Panc1 (cell line): ENCODE results near the gene EHBP1. TPM values are rescaled to one million over a fixed set of nuclear protein-coding genes. Genes with fewer than 3 reads are reported as not detected.
"Not testable (repeated sequence)": the region's sequence is repeated elsewhere in the genome, so short reads cannot be mapped to it uniquely, and the experiment has no call there.

Source experiments
- ATAC-seq: fragments of 200-7000 bp; cut with Tn5 transposase; 2 replicates; pipeline ENCODE4 v1.9.1; 2020; ENCODE audit warnings: mild to moderate bottlenecking, moderate library complexity
- BruUV-seq: library from RNA; stranded (reverse); fragments of 400-500 nt; replicated peaks from 2 replicates; lab custom pipeline; 2021; lab: Mats Ljungman, UMichigan
- CTCF ChIA-PET: fragments of 300-600 bp; sonication (Branson Sonifier 250); formaldehyde crosslinking; loops from one replicate; lab custom pipeline; 2022; ENCODE audit warnings: antibody characterized with exemption; lab: Charles Lee
- POLR2A ChIA-PET: fragments of 300-600 bp; sonication (Branson Sonifier 250); formaldehyde crosslinking; loops from one replicate; lab custom pipeline; 2022; ENCODE audit warnings: antibody characterized with exemption; lab: Charles Lee
- DNase-seq: peaks from one replicate; pipeline ENCODE4 v3.0.0-alpha.2; 2010; ENCODE audit warnings: low read depth, low spot score
- H3K27ac ChIP-seq: 2 replicates; pipeline ENCODE4 v1.5.1; 2011; ENCODE audit warnings: mild to moderate bottlenecking, low read length, inconsistent platforms
- H3K27me3 ChIP-seq: fragments of 200-500 bp; sonication (Bioruptor generic); 2 replicates; pipeline ENCODE4 v1.6.0; 2014; ENCODE audit warnings: low read length, inconsistent platforms; ENCODE audit not compliant: control insufficient read depth, insufficient read depth
- H3K36me3 ChIP-seq: fragments of 200-500 bp; sonication (Bioruptor generic); 2 replicates; pipeline ENCODE4 v1.5.1; 2014; ENCODE audit warnings: inconsistent platforms, mild to moderate bottlenecking, low read length, moderate library complexity; ENCODE audit not compliant: control insufficient read depth, insufficient read depth
- H3K4me1 ChIP-seq: 2 replicates; pipeline ENCODE4 v1.5.1; 2011; ENCODE audit warnings: inconsistent platforms, mild to moderate bottlenecking, low read length, moderate library complexity; ENCODE audit not compliant: control insufficient read depth, insufficient read depth
- H3K4me3 ChIP-seq, 2 experiments: 2 replicates each; pipeline ENCODE4 v1.5.1; 2011 to 2012; ENCODE audit warnings: low read depth in 2 of 2, low read length in 2 of 2, mild to moderate bottlenecking in 2 of 2, inconsistent platforms in 1 of 2, moderate library complexity in 1 of 2
- H3K9me3 ChIP-seq: fragments of 200-500 bp; sonication (Bioruptor generic); 2 replicates; pipeline ENCODE4 v1.5.1; 2014; ENCODE audit warnings: low read depth, mild to moderate bottlenecking, inconsistent platforms, low read length, moderate library complexity; ENCODE audit not compliant: control insufficient read depth, insufficient read depth
- POLR2AphosphoS5 ChIP-seq: IDR thresholded peaks from 2 replicates; pipeline ENCODE4 v1.6.1; 2012; ENCODE audit warnings: mild to moderate bottlenecking, low read depth, low read length, moderate library complexity
- SIN3A ChIP-seq: IDR thresholded peaks from 2 replicates; pipeline ENCODE4 v1.6.1; 2012; ENCODE audit warnings: low read depth, mild to moderate bottlenecking, low read length, moderate library complexity, borderline replicate concordance; ENCODE audit not compliant: insufficient read depth
- TCF7L2 ChIP-seq: IDR thresholded peaks from 2 replicates; pipeline ENCODE4 v1.6.1; 2011; ENCODE audit warnings: mild to moderate bottlenecking, low read depth, low read length, inconsistent platforms
- in situ Hi-C: cut with HindIII; loops from 2 replicates; pipeline ENCODE4 v1.10.0; 2016; ENCODE audit warnings: low sequenced_read_pairs, low pct_unique_long_range_greater_than_20kb
- intact Hi-C: fragments of 100-400 bp; cut with micrococcal nuclease; formaldehyde crosslinking; loops from one replicate; pipeline ENCODE4 v1.10.0; 2022; ENCODE audit not compliant: unreplicated experiment
- total RNA-seq: library from RNA; stranded (reverse); gene quantifications from one replicate; pipeline ENCODE4 v1.2.1, GENCODE V29; 2021; ENCODE audit not compliant: unreplicated experiment
- TF ChIP-seq, protein P1 (sequence below): fragments of 450-650 bp; IDR thresholded peaks from 2 replicates; pipeline ENCODE4 v1.5.1; 2017; ENCODE audit warnings: mild to moderate bottlenecking
- TF ChIP-seq, protein P2 (sequence below), 2 experiments: IDR thresholded peaks; 2 replicates each; pipeline ENCODE4 v1.6.1; 2011 to 2012; ENCODE audit warnings: low read depth in 2 of 2, control low read depth in 1 of 2, low read length in 1 of 2, mild to moderate bottlenecking in 1 of 2, moderate library complexity in 1 of 2; ENCODE audit not compliant: insufficient read depth in 1 of 2

Gene EHBP1
- total RNA-seq, 1 experiment from 2014 or later: 46.1 TPM

DNA sequence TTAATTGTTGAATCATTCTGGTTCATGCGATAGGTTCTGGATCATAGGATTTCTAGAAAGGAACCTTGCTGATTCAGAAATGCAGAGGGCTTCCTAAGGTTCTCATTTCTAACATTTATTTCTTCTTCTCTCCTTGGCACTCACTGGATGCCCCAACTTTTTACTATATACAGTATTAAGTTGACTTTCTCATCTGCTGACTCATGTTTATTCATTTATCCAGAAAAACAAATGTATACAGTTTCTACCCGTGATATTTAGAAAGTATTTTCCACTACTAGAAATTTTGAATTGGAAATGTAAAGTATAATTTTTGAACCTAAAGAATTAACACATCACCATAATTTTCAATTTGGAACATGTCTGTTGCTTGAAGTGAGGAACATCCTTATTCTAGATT is 312.9 kb downstream of the EHBP1 start:
- no peak overlapping the region for H3K4me3 ChIP-seq
- H3K36me3 ChIP-seq: no peaks in the 10 kb centered on the region
- TF ChIP-seq POLR2AphosphoS5 (no peak), SIN3A (no peak), TCF7L2 (no peak)
- TF ChIP-seq, protein P1, sequence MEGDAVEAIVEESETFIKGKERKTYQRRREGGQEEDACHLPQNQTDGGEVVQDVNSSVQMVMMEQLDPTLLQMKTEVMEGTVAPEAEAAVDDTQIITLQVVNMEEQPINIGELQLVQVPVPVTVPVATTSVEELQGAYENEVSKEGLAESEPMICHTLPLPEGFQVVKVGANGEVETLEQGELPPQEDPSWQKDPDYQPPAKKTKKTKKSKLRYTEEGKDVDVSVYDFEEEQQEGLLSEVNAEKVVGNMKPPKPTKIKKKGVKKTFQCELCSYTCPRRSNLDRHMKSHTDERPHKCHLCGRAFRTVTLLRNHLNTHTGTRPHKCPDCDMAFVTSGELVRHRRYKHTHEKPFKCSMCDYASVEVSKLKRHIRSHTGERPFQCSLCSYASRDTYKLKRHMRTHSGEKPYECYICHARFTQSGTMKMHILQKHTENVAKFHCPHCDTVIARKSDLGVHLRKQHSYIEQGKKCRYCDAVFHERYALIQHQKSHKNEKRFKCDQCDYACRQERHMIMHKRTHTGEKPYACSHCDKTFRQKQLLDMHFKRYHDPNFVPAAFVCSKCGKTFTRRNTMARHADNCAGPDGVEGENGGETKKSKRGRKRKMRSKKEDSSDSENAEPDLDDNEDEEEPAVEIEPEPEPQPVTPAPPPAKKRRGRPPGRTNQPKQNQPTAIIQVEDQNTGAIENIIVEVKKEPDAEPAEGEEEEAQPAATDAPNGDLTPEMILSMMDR: no peak
- TF ChIP-seq, protein P2, sequence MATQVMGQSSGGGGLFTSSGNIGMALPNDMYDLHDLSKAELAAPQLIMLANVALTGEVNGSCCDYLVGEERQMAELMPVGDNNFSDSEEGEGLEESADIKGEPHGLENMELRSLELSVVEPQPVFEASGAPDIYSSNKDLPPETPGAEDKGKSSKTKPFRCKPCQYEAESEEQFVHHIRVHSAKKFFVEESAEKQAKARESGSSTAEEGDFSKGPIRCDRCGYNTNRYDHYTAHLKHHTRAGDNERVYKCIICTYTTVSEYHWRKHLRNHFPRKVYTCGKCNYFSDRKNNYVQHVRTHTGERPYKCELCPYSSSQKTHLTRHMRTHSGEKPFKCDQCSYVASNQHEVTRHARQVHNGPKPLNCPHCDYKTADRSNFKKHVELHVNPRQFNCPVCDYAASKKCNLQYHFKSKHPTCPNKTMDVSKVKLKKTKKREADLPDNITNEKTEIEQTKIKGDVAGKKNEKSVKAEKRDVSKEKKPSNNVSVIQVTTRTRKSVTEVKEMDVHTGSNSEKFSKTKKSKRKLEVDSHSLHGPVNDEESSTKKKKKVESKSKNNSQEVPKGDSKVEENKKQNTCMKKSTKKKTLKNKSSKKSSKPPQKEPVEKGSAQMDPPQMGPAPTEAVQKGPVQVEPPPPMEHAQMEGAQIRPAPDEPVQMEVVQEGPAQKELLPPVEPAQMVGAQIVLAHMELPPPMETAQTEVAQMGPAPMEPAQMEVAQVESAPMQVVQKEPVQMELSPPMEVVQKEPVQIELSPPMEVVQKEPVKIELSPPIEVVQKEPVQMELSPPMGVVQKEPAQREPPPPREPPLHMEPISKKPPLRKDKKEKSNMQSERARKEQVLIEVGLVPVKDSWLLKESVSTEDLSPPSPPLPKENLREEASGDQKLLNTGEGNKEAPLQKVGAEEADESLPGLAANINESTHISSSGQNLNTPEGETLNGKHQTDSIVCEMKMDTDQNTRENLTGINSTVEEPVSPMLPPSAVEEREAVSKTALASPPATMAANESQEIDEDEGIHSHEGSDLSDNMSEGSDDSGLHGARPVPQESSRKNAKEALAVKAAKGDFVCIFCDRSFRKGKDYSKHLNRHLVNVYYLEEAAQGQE (IDR thresholded peaks at IDR 0.05; ENCODE audit: insufficient read depth in 1 of 2, low read depth in 2 of 2, low read length in 1 of 2): no peak
- in situ Hi-C loops: no loop called here
- no TSS peak for BruUV-seq
- no peak overlapping the region for H3K27ac ChIP-seq
- CTCF ChIA-PET: no interaction called here
- POLR2A ChIA-PET: no interaction called here
- no peaks in the 10 kb centered on the region for H3K27me3 ChIP-seq
- no peak for ATAC-seq
- intact Hi-C loops: no loop called here
- no peak for DNase-seq
- H3K4me1 ChIP-seq: no peaks in the 10 kb centered on the region
- no peaks in the 10 kb centered on the region for H3K9me3 ChIP-seq

DNA sequence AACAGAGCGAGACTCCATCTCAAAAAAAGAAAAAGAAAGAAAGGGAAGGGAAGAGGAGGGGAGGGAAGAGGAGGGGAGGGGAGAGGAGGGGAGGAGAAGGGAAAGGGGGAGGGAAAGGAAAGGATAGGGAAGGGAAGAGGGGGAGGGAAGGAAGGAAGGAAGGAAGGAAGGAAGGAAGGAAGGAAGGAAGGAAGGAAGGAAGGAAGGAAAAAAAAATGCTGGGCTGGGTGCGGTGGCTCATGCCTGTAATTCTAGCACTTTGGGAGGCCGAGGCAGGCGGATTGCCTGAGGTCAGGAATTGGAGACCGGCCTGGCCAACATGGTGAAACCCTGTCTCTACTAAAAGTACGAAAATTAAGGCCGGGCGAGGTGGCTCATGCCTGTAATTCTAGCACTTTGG is 314.2 kb downstream of the EHBP1 start:
- POLR2A ChIA-PET, H3K4me1 ChIP-seq, intact Hi-C loops: not testable (repeated sequence)

DNA sequence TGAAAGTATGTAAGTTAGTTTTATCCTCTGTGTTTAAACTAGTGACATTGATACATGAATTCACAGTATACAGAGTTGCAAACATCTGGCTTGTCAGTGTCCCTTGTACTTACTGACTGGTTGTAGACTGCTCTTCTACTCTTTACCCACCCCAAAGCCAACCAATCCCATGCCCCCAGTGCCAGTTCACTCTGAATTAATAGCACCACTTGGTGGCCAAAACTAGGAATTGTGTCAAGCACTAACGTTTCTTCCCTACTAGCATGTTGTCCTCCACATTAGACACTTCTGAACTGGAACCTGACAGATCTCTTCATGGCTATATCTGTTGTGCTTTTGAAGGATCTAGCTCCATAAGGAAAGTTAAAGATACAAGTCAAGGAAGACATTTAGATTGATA is 317.9 kb downstream of the EHBP1 start:
- Histone ChIP-seq H3K36me3 (no peaks in the 10 kb centered on the region), H3K27me3 (no peaks in the 10 kb centered on the region), H3K4me3 (no peak overlapping the region), H3K9me3 (no peaks in the 10 kb centered on the region), H3K27ac (no peak overlapping the region), H3K4me1 (no peaks in the 10 kb centered on the region)
- intact Hi-C loops (no loop called here), in situ Hi-C loops (no loop called here)
- DNase-seq: peak; percentile 18
- POLR2A ChIA-PET: no interaction called here
- no TSS peak for BruUV-seq
- CTCF ChIA-PET: interaction anchor here (0.7 kb wide), 1 partner anchor 102 kb away, joined by 3 read pairs; no protein-coding TSS in a partner anchor
- TF ChIP-seq TCF7L2: no peak
- no peak for TF ChIP-seq POLR2AphosphoS5
- TF ChIP-seq, protein P2 (IDR thresholded peaks at IDR 0.05; ENCODE audit: insufficient read depth in 1 of 2, low read depth in 2 of 2, low read length in 1 of 2): no peak
- TF ChIP-seq, protein P1: peak; percentile 65; the same call in 1 of the 2 replicates
- TF ChIP-seq SIN3A: no peak
- peak; percentile 63; the same call in 1 of the 2 replicates for ATAC-seq

More for the DNA sequence above, 314.2 kb downstream of the EHBP1 start:
- H3K9me3 ChIP-seq, H3K27ac ChIP-seq, H3K36me3 ChIP-seq, H3K4me3 ChIP-seq, BruUV-seq, H3K27me3 ChIP-seq, in situ Hi-C loops, DNase-seq, ATAC-seq: not testable (repeated sequence)
- CTCF ChIA-PET: interaction anchor here (0.7 kb wide), 1 partner anchor 15 kb away, joined by 4 read pairs; no protein-coding TSS in a partner anchor
